Measurements from ENCODE around the gene BID. TPM values are rescaled to one million over a fixed set of nuclear protein-coding genes. Genes with fewer than 3 reads are reported as not detected.

BID gene
- total RNA-seq, 1 experiment from 2014 or later = 23.2 TPM

DNA sequence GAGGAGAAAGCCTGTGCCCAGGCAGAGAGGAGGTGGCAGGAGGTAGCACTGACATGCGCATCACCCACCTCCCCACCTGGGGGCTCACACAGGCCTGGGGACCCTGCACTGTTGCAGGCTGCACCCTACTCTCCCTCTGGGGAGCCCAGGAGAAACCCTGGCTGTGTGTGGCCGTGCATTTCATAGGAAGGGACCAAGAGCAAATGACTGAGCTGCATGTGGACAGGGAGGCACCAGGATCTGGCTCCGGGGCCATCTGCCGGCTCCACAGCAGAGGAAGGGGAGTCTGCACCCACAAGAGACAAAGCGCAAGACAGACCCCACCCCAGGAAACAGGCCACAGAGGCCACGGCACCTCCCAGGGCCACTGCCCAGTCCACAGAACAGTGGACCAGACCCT lies 22.7 kb downstream of the BID start:
- Histone ChIP-seq H4K8ac (replicated peaks; ENCODE audit: insufficient read length, low read depth, low read length) (no peak overlapping the region), H2BK120ac (ENCODE audit: low read depth, low read length, poor library complexity, severe bottlenecking) (no peak overlapping the region), H3K79me2 (ENCODE audit: insufficient read depth, low read length) (no peaks in the 10 kb centered on the region), H3K27ac (ENCODE audit: insufficient read length, low read depth, low read length) (no peak overlapping the region), H2AFZ (ENCODE audit: low read length) (no peak overlapping the region), H2BK20ac (ENCODE audit: low read depth, low read length, poor library complexity, severe bottlenecking) (no peak overlapping the region), H3K4me2 (ENCODE audit: insufficient read depth, insufficient read length, low read length) (no peak overlapping the region), H3K4me1 (ENCODE audit: insufficient read depth, low read length) (no peaks in the 10 kb centered on the region), H4K5ac (ENCODE audit: insufficient read length, low read depth, low read length) (no peak overlapping the region), H3K79me1 (ENCODE audit: insufficient read depth, low read depth, low read length, poor library complexity, severe bottlenecking) (no peaks in the 10 kb centered on the region), H3K27me3 (ENCODE audit: insufficient read depth, low read length) (no peaks in the 10 kb centered on the region), H2BK15ac (ENCODE audit: low read depth, low read length) (no peak overlapping the region), H2BK5ac (ENCODE audit: insufficient read length, low read length) (no peak overlapping the region), H3K9me3 (ENCODE audit: control insufficient read depth, low read depth, low read length) (no peaks in the 10 kb centered on the region), H4K20me1 (ENCODE audit: control insufficient read depth, insufficient read depth, insufficient read length) (no peaks in the 10 kb centered on the region), H3T11ph (ENCODE audit: low read length) (no peak overlapping the region), H2BK12ac (ENCODE audit: insufficient read length, low read depth, low read length) (no peak overlapping the region), H3K23me2 (ENCODE audit: insufficient read length, low read depth, low read length, poor library complexity, severe bottlenecking) (no peaks in the 10 kb centered on the region), H3K14ac (ENCODE audit: insufficient read depth, low read length) (no peak overlapping the region; the same call in 1 of the 2 replicates), H3K23ac (ENCODE audit: insufficient read length, low read depth, low read length) (no peak overlapping the region), H4K91ac (ENCODE audit: insufficient read length, low read depth, low read length) (no peak overlapping the region), H3K56ac (ENCODE audit: insufficient read length, low read depth, low read length) (no peak overlapping the region), H2AK5ac (ENCODE audit: insufficient read length, low read length) (no peak overlapping the region), H3K9ac (ENCODE audit: extremely low read depth, insufficient read length, low read length) (no peak overlapping the region), H3K4ac (ENCODE audit: low read depth, low read length) (no peak overlapping the region), H3K18ac (ENCODE audit: insufficient read length, low read depth, low read length) (no peak overlapping the region)
- H3K27me3 Mint-ChIP-seq (ENCODE audit: low read depth) = no peaks in the 10 kb centered on the region; the same call in 1 of the 2 replicates
- 0 out of 4 replicates have a peak, but pooled peaks cover 0 to 2% of the 10 kb centered on the region in 2 experiments for H3K4me1 Mint-ChIP-seq
- no peak for DNase-seq
- H3K4me3 Mint-ChIP-seq = no peak overlapping the region
- H3K36me3 Mint-ChIP-seq (ENCODE audit: insufficient read depth in 1 of 3, low read depth in 3 of 3) = no peaks in the 10 kb centered on the region; a peak in 2 of 7 replicates
- H3K27ac Mint-ChIP-seq = no peak overlapping the region
- H3K9me3 Mint-ChIP-seq = no peaks in the 10 kb centered on the region
- TF ChIP-seq, protein P1, sequence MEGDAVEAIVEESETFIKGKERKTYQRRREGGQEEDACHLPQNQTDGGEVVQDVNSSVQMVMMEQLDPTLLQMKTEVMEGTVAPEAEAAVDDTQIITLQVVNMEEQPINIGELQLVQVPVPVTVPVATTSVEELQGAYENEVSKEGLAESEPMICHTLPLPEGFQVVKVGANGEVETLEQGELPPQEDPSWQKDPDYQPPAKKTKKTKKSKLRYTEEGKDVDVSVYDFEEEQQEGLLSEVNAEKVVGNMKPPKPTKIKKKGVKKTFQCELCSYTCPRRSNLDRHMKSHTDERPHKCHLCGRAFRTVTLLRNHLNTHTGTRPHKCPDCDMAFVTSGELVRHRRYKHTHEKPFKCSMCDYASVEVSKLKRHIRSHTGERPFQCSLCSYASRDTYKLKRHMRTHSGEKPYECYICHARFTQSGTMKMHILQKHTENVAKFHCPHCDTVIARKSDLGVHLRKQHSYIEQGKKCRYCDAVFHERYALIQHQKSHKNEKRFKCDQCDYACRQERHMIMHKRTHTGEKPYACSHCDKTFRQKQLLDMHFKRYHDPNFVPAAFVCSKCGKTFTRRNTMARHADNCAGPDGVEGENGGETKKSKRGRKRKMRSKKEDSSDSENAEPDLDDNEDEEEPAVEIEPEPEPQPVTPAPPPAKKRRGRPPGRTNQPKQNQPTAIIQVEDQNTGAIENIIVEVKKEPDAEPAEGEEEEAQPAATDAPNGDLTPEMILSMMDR (conservative IDR thresholded peaks at IDR 0.05) = no peak
- WGBS (ENCODE audit: extremely low coverage, insufficient read length, low lambda C conversion rate) = no CpG with 5 or more reads among the region's 6 CpGs

Measured in H9 (cell line).